Thoracic aorta (tissue), 2 donors: ENCODE results near the gene COX20. TPM values are rescaled to one million over a fixed set of nuclear protein-coding genes. Genes with fewer than 3 reads are reported as not detected.
A peak's percentile ranks its signal among the peaks of the same experiment; 100 is the strongest.

Source experiments
- ATAC-seq: fragments of 150-250 bp; one replicate; pipeline ENCODE4 v1.8.0; 2017; ENCODE audit warnings: low read depth; ENCODE audit not compliant: insufficient number of reproducible peaks, low FRiP score
- DNase-seq: peaks from one replicate; pipeline ENCODE4 v3.0.0-alpha.2; 2020; ENCODE audit warnings: low spot score
- H3K27ac ChIP-seq, 2 donors: fragments of 200-600 bp; sonication (generic); 1 replicate in 1 of 2; 2 replicates in 1 of 2; pipeline ENCODE4 v1.5.1; 2016; ENCODE audit warnings: mild to moderate bottlenecking in 2 of 2, moderate library complexity in 2 of 2
- H3K27me3 ChIP-seq: fragments of 200-600 bp; sonication (generic); replicated peaks from 2 replicates; pipeline ENCODE4 v1.6.0; 2016; ENCODE audit warnings: mild to moderate bottlenecking; ENCODE audit not compliant: insufficient read depth
- H3K36me3 ChIP-seq: fragments of 200-600 bp; sonication (generic); one replicate; pipeline ENCODE4 v1.5.1; 2016
- H3K4me1 ChIP-seq, 2 donors: fragments of 200-600 bp; sonication (generic); 1 replicate in 1 of 2; 2 replicates in 1 of 2; pipeline versions ENCODE4 v1.5.1 to v1.6.0; 2016; ENCODE audit warnings: low read depth in 2 of 2, mild to moderate bottlenecking in 1 of 2; ENCODE audit not compliant: control insufficient read depth in 1 of 2
- H3K4me3 ChIP-seq: fragments of 200-600 bp; sonication (generic); 2 replicates; pipeline ENCODE4 v1.5.1; 2016; ENCODE audit warnings: mild to moderate bottlenecking
- H3K9me3 ChIP-seq: fragments of 200-600 bp; sonication (generic); 2 replicates; pipeline ENCODE4 v1.5.1; 2016
- total RNA-seq, 2 donors: library from RNA; depleted of rRNA; stranded (reverse); fragments of >200 nt; gene quantifications; one replicate each; pipeline versions ENCODE4 v1.1.0 to v1.2.3, GENCODE V29; 2016
- TF ChIP-seq, protein P1 (sequence below): fragments of 200-600 bp; sonication (generic); IDR thresholded peaks from one replicate; pipeline ENCODE4 v1.5.1; 2019; ENCODE audit warnings: antibody characterized with exemption

Gene COX20
- total RNA-seq, 2 donors from 2014 or later, result 10.8 to 38.0 TPM

DNA sequence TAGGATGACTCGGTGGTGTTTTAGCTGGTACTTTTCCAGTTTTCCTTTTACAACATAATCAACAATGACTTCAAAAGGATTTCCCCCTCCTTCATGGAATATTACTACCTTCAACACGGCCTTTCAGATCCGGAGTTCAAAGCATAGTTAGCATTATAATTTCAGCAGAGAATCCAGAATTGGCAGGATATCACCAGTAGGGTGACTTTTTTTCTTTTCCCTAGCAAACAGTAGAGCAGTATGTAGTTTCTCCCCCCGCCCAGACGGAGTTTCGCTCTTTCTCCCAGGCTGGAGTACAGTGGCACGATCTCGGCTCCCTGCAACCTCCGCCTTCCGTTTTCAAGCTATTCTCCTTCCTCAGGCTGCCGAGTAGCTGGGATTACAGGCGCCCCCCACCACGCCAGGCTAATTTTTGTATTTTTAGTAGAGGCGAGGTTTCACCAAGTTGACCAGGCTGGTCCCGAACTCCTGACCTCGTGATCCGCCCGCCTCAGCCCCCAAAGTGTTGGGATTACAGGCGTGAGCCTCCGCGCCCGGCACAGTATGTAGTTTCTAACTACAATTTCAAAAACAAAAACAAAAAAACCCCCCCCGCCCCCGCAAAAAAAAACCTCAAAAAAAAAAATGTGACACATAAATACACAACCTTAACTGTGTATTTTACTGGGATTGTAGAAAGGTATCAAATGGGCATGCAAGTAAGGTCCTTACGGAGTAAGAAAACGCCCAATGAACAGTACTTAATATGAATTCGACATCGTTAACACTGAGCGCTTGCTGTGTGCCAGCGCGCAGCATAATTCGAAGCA, 1.5 kb upstream of the COX20 start:
- TF ChIP-seq, protein P1, sequence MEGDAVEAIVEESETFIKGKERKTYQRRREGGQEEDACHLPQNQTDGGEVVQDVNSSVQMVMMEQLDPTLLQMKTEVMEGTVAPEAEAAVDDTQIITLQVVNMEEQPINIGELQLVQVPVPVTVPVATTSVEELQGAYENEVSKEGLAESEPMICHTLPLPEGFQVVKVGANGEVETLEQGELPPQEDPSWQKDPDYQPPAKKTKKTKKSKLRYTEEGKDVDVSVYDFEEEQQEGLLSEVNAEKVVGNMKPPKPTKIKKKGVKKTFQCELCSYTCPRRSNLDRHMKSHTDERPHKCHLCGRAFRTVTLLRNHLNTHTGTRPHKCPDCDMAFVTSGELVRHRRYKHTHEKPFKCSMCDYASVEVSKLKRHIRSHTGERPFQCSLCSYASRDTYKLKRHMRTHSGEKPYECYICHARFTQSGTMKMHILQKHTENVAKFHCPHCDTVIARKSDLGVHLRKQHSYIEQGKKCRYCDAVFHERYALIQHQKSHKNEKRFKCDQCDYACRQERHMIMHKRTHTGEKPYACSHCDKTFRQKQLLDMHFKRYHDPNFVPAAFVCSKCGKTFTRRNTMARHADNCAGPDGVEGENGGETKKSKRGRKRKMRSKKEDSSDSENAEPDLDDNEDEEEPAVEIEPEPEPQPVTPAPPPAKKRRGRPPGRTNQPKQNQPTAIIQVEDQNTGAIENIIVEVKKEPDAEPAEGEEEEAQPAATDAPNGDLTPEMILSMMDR, result peak; percentile 37
- Histone ChIP-seq H3K9me3 (no peaks in the 10 kb centered on the region), H3K27me3 (no peaks in the 10 kb centered on the region), H3K27ac (peak overlapping the region; percentile 98 to 100), H3K4me1 (peaks cover 22 to 29% of the 10 kb centered on the region in 2 donors), H3K36me3 (peaks cover 2% of the 10 kb centered on the region), H3K4me3 (peak overlapping the region; percentile 83)
- DNase-seq (no peak), ATAC-seq (peak; percentile 53)

DNA sequence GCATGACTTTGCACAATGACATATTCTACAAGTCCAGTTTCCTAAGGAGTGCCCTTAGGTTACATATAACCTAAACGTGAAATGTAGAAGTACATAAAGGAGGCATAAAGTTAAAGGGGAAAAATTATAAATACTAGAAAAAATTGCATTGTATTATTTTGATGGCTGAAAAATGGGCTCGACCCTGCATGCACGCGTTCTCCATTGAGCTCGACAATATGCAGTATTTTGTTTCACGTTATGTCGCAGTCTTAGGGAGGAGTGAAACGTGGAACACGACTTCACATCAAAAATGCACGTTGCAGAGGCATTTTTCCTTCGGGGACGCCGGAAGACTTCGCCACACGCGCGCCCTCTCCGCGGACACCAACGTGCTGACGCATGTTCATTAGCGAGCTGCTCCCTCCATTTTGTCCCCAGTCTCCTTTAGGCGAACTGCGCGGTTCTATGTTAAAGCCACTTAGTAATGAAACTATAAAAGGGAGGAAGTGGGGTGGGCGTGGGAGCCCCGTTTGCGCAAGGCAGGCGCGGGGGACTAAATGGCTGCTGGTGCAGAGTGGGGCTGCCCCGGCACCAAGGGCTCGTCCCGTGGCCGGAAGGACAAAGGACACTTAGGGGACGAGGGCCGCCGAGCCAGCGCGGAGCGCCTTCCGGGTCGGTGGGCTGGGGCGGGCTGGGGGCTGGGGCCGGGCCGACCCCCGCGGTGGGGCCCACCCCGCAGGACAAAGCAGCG, 749 bp upstream of the COX20 start:
- DNase-seq, result peak; percentile 39
- peaks cover 2% of the 10 kb centered on the region for H3K36me3 ChIP-seq
- H3K4me1 ChIP-seq, result peaks cover 27 to 37% of the 10 kb centered on the region in 2 donors
- no peaks in the 10 kb centered on the region for H3K27me3 ChIP-seq
- ATAC-seq, result peak; percentile 53
- no peaks in the 10 kb centered on the region for H3K9me3 ChIP-seq
- H3K27ac ChIP-seq, result peak overlapping the region; percentile 98 to 100
- H3K4me3 ChIP-seq, result peak overlapping the region; percentile 83
- TF ChIP-seq, protein P1, result no peak

DNA sequence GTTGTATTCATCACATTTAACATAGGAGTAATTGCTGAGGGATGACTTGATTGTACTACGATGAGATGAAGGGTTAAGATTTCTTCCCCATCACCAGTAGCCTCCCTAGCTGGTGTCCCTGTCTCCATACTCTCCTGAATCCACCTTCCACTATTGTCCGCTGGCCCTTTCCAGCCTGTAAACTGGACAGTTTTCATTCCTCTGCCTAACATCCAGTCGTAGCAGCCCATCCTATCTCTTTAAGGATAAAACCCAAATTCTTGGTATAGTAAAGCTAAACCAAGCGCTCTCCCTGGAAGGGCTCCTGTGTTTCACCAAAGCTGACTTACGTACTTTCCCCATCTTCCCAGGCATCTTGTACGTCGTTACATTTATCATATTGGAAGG, 670 bp downstream of the COX20 start:
- no peaks in the 10 kb centered on the region for H3K9me3 ChIP-seq
- ATAC-seq (no peak), DNase-seq (no peak)
- peaks cover 2% of the 10 kb centered on the region for H3K36me3 ChIP-seq
- TF ChIP-seq, protein P1, result no peak
- peak overlapping the region; percentile 83 for H3K4me3 ChIP-seq
- peaks cover 42 to 51% of the 10 kb centered on the region in 2 donors for H3K4me1 ChIP-seq
- H3K27ac ChIP-seq, result peak overlapping the region; percentile 98 to 100
- no peaks in the 10 kb centered on the region for H3K27me3 ChIP-seq

DNA sequence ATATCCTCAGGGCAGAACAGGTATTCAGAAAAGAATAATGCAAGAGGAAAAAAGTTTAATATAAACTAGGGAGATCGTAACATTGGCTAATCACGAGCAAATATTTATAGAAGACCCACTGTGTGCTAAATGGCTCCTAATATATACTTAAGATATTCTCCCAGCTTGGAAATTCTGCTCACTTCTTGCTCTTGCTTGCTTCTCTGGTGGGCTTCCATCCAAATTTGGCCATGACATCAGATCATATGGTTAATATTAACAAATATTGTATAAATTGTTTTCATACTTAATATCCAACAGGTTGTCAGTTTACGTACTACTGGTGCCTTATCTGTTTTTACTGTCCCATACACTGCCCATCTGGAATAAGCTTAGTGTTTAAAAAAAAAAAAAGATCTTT, 1.1 kb downstream of the COX20 start:
- no peak for ATAC-seq
- DNase-seq, result no peak
- H3K36me3 ChIP-seq, result peaks cover 2% of the 10 kb centered on the region
- no peaks in the 10 kb centered on the region for H3K27me3 ChIP-seq
- H3K9me3 ChIP-seq, result no peaks in the 10 kb centered on the region
- TF ChIP-seq, protein P1, result no peak
- peak overlapping the region; percentile 83 for H3K4me3 ChIP-seq
- H3K27ac ChIP-seq, result peak overlapping the region; percentile 98 to 100
- peaks cover 45 to 55% of the 10 kb centered on the region in 2 donors for H3K4me1 ChIP-seq

DNA sequence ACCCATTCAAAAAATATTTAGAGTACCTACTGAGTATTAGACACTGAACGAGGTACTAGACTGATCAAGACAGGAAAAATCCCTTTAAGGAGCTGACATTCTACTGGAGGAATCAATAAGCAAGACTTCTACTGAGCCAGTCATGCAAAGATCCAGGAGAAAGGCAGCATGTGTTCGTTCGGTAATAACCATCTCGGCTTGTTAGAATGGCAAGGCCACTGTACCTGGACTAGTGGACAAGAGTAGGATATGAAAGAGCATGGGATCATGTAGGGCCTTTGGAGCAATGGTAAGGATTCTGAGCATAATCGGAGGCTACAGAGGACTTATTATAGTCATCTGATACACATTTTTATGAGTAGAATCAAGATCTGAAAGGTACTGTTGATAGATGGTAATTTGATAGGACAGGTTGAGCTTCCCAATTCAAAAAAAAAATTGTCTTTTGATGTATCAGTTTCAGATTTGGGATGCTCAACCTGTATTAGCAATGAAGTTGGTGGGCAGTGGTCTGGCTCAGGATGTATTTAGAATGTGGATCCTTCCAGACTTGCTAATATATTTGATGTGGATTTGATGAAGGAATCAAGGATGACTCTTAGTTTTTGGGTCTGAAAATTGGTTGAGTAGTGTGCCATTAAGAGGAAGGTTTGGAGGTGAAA, 2.3 kb downstream of the COX20 start:
- Histone ChIP-seq H3K27ac (peak overlapping the region in 1 of 2 donors; percentile 98), H3K36me3 (peaks cover 6% of the 10 kb centered on the region), H3K9me3 (no peaks in the 10 kb centered on the region), H3K4me3 (no peak overlapping the region), H3K27me3 (no peaks in the 10 kb centered on the region), H3K4me1 (peaks cover 45 to 59% of the 10 kb centered on the region in 2 donors)
- TF ChIP-seq, protein P1, result no peak
- ATAC-seq (no peak), DNase-seq (no peak)
